Neural progenitor cell (in vitro differentiated cells): ENCODE measurements around the gene RCAN1. TPM values are rescaled to one million over a fixed set of nuclear protein-coding genes. Genes with fewer than 3 reads are reported as not detected.

ENCODE experiments used
- total RNA-seq: library from RNA; depleted of rRNA; stranded (reverse); fragments of >200 nt; gene quantifications from 2 replicates; pipeline ENCODE4 v1.2.3, GENCODE V29; 2015; ENCODE audit warnings: low replicate concordance

The RCAN1 gene
- total RNA-seq, 1 donor from 2014 or later: 6.9 TPM

Other genes starting within 250 kb of the RCAN1 start
- 4.8 and 18.1 TPM in 2 replicates for gene SMIM11, start 239.6 kb downstream of the RCAN1 start, total RNA-seq
- gene SMIM34, start 191.2 kb downstream of the RCAN1 start, total RNA-seq: not detected in 2 replicates
- not detected in 2 replicates for gene KCNE1, start 102.9 kb downstream of the RCAN1 start, total RNA-seq
- gene CLIC6, start 53.9 kb upstream of the RCAN1 start, total RNA-seq: 0.12 and 0.15 TPM in 2 replicates